K562 treated with DMSO at 1 percent for 12 hours (cell line): ENCODE results near the gene GALNT4. TPM values are rescaled to one million over a fixed set of nuclear protein-coding genes. Genes with fewer than 3 reads are reported as not detected.

ENCODE experiments used
- total RNA-seq: library from RNA; unstranded; fragments of 300-600 nt; gene quantifications from 2 replicates; pipeline ENCODE4 v1.2.3, GENCODE V29; 2022; ENCODE audit not compliant: insufficient read depth

Gene GALNT4
- 1.1 and 3.8 TPM in 2 replicates for total RNA-seq

GRCh38 chr12:89524541-89525304 is at the start of gene GALNT4:
GALNT4 (minus strand) TSS chr12:89524796; CDS start chr12:89524549, 247 bp downstream.

GRCh38 chr12:89525824-89526770 is 1.5 kb upstream of the GALNT4 start, which contains the start of gene POC1B:
POC1B (minus strand) TSS chr12:89526047; CDS start chr12:89525895, 152 bp downstream.

Other genes with a start within 250 kb of the GALNT4 start
- not detected in 2 replicates for gene DUSP6, start 172.3 kb downstream of the GALNT4 start, total RNA-seq
- 7.6 and 15.2 TPM in 2 replicates for gene POC1B, start 1.3 kb upstream of the GALNT4 start, total RNA-seq
- gene ATP2B1, start 184.0 kb upstream of the GALNT4 start, total RNA-seq: 3.9 and 13.8 TPM in 2 replicates